NCI-H2196 treated with DMSO at 0.1 percent for 48 hours (cell line): ENCODE results near the gene NMU.
"Not testable (repeated sequence)": the region's sequence is repeated elsewhere in the genome, so short reads cannot be mapped to it uniquely, and the experiment has no call there.

Source experiments
- DNase-seq: peaks from one replicate; lab custom pipeline; 2025; ENCODE audit not compliant: unreplicated experiment; lab: John Stamatoyannopoulos, UW

NMU gene

DNA sequence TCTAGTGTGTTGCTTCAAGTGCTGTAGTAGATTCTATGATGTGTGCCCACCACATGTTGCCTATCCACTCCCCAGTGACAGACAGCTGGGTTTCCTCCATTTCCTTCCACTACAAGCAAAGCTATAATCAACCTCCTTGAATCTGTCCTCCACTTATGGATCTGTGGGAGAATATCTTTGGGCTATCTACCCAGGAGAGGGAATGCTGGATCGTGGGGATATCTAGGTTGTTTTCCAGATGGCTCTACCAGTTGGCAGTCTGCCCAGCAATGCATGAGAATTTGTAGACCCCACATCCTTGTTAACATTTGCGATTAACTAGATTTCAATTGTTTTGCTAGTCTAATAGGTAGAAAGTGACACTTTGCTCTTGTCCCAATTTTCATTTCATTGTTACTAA lies 10.3 kb downstream of the NMU start:
- no peak for DNase-seq

DNA sequence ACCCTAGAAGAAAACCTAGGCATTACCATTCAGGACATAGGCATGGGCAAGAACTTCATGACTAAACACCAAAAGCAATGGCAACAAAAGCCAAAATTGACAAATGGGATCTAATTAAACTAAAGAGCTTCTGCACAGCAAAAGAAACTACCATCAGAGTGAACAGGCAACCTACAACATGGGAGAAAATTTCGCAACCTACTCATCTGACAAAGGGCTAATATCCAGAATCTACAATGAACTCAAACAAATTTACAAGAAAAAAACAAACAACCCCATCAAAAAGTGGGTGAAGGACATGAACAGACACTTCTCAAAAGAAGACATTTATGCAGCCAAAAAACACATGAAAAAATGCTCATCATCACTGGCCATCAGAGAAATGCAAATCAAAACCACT lies 12.0 kb downstream of the NMU start:
- DNase-seq, result not testable (repeated sequence)

DNA sequence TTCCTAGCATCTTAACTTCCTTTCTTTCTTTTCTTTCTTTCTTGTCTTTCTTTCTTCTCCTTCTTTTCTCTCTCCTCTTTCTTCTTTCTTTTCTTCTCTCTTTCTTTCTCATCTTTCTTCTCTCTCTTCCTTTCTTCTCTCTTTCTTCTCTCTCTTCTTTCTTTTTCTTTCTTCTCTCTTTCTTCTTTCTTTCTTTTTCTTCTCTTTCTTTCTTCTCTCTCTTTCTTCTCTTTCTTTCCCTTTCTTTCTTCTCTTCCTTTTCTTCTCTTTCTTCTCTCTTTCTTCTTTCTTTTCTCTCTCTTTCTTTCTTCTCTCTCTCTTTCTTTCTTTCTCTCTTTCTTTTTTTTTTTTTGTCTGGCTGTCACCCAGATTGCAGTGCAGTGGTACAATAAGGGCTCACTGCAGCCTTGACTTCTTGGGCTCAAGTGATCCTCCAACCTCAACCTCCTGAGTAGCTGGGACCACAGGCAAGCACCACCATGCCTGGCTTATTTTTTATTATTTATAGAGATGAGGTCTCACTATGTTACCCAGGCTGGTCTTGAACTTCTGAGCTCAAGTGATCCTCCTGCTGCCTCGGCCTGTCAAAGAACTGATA lies 17.5 kb downstream of the NMU start:
- no peak for DNase-seq

DNA sequence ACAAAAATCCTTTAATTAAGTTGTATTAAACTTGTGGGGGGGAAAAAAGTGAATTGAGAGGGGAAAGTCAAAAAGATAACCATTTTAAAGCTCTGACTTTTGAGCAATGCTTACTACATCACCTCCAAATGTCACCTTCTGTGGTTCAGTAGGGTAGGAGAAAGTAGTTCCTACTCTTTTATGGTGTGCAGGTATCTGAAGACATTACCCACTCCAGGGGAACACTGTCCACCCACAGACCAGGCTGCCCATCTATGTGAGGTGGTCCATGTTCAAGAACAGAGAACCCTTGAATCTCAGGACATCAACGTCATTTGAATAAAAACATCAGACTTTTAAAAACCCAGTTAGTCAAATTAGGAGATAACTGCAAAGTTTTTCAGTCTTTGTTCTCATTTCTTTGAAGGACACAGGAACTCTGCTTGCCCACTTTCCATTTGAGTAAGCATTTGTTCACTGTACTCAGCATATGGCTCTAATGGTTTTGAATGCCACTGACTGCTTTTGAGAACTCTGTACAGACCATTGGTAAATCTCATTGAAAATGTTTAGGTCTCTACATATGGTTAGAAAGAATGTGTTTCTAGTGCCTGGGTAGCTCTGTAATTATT lies 18.4 kb downstream of the NMU start:
- no peak for DNase-seq

DNA sequence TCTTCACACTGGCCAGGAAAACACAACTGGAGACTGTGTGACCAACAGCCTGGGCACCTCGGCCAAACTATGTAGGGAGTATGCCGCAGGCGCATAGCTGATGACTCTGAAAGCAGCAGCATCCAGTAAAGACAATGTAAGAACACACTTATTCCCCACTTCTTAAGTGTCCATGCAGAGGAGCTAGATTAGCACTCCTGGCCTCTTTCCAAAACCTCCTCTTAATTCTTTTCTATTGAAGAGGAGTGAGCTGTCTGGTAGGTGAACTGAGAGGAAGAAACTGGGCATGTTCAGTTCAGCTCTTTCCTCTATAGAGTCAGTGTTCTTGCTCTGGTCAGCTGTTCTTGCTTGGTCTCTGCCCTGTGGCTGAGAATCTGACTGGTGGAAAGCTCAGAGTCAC lies 21.1 kb downstream of the NMU start:
- DNase-seq, result no peak

DNA sequence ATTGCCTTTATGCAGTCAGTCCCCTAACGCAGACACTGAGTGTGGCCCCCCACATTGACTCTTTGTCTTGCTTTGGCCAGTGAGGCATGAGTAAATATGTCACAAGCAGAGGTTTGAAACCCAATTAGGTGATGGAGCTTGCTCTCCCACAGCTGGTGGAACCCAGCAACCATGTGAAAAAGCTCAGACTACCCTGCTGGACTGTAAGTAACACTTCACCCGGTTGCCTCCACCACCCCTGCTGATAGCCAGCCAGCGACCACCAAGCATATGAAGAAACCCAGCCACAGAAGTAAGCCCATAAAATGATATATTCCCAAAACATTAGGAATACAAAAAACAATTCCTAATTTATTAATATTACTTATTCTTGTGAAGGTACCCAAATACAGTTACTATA lies 22.5 kb downstream of the NMU start:
- DNase-seq, result no peak

DNA sequence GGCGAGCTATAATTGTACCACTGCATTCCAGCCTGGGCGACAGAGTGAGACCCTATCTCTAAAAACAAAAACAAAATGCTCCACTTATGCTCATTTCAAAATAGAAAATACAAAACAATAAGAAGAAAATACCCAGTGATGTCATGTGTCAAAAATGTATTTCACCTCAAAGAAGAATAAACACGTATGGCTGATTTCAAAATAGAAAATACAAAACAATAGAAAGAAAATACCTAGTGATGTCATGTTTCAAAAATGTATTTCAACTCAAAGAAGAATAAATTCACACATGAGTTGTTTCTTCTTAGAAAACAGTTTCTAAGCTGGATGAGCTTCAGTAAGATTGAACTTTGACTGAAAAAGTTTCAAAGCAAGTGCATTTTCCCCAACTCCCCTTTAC lies 23.8 kb downstream of the NMU start:
- no peak for DNase-seq

DNA sequence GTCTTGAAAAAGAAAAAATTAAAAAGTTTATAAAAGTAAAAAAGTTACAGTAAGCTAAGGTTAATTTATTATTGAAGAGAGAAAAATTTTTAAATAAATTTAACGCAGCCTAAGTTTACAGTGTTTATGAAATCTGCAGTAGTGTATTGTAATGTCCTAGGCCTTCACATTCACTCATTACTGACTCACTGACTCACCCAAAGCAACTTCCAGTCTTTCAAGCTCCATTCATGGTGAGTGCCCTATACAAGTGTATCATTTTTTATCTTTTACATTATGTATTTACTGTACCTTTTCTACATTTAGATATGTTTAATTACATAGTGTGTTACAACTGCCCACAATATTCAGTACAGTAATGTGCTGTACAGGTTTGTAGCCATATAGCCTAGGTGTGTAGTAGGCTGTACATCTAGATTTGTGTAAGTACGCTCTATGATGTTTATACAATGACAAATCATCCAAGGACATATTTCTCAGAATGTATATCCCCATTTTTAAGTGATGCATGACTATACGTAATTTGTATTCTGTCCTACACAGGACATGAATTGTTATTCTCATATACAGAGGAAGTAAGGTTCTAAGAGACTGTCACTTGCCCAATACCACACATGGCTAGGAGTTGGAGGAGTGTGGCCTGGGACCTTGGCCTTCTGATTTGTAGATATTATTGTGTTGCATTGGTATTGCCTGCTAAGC lies 24.6 kb downstream of the NMU start:
- DNase-seq, result no peak

DNA sequence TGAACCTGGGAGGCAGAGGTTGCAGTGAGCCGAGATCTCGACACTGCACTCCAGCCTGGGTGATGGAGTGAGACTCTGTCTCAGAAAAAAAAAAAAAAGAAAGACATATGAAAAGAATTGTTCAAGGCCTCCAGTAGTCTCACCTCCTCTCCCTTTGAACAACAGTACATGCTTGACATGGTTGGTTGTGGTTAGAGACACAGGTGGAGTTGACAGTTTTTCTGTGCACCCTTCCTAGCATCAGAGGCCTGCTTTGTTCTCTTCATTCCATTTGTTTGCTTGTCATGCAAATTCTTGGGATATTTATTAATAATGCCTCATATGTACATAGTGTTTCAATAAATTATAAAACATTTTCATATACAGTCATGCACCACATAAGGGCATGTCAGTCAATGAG lies 25.7 kb downstream of the NMU start:
- DNase-seq, result no peak

DNA sequence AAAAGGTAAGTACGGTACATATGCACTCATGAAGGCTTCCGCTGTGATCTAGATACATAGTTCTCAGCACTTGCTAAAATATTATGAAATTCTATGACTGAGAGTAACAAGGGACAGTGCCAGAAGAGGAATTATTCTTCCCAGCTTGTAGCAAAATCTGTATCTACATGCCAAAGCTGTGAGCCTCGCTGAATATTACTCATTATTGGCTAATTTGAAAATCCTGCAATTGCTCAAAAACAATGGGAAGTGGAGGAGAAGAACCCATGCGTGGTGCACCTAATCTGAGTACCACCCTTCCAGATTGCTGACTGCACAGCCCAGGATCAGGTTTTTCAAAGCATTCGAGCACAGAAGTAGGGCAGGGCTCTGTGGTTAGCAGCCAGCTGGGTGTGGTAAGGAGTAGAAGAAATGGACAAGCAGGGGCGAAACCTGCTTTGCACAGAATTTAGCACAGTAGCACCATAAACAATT lies 26.7 kb downstream of the NMU start:
- DNase-seq, result no peak

DNA sequence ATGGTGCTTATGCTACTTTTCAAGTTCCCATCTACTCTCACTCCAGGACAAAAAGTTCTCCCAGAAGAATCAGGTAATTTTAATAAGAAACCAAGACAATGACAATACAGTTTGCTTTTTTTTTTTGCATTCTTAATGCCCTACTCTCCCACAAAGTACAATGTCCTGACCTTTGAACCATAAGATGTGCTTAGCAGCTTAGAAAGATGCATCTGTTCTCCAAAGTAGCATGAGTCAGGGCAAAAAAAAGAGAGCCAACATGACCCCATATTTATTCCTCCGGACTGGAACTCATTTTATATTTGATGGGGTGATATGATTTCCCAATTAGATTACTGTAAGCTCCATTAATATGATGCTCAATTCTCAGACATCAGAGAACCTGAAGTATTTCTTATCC lies 27.5 kb downstream of the NMU start:
- DNase-seq, result no peak

DNA sequence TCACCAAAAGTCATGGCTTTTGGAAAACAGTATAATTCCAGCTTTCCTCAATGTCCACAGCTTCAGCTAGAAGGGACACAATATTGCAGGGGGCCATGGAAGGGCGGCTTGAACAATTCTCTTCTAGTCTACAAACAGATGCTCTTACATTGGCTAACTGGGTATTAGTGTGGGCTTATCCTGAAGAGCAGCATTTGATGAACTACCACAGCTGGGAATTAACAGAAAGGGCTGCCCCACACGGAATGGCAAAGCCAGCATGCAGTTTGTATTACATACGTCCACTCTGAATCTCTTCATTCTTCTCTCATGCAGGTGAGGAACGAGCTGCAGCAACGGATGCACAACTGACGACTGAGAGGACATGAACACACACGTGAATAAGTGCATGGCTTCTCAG lies 31.1 kb downstream of the NMU start:
- DNase-seq, result no peak

DNA sequence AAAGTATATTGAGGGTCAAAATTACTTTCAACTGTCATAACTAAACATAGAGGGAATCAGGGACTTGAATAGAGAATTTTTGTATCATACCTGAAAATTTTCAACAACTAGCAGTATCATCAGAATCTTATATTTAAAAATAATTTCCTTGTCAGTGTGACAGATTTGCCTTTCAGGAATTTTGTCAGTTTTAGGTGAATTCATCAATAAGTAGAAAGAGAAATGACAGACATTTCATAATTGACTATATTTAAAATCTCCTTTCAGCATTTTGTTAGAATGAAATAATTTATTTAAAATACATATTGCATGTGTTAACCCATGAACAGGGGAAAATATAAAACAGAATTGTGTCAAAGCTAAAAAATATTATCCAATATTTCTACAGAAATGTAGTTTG lies 35.5 kb downstream of the NMU start:
- DNase-seq, result no peak

DNA sequence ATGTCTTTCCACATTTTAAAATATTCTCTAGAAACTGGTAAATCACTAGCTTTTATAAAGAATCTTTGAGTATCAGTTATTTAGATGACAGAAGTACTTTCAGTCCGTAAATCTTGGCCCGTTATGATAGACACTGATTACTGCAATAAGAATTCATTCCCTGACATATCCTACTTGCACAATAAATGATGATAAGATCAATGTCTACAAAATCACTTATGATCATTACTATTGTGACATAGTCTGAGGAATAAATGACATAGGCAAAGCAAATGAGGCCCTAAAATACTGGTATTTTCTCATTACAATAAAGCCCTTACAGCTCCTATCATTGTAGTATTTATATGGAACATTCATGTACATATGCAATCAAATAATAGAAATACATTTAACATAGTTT lies 37.5 kb downstream of the NMU start:
- no peak for DNase-seq

DNA sequence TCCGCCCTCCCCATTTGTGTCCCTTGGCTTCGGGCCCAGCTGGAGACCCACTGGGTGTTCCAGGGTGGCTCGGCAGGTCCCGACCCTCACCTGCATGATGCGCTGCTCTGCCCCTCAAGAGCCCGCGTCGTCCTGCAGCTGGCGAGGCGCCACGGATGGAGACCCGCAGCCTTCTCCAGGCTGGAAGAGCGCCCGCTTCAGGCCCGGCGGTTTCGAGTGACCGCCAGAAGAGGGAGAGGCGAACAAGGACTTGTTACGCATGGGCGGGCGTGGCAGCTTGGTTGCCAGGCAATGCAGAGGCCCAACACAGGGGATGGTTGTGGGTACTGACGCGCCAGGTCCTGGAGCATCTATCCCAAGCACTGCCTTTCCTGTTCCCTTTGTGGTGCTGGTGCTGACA lies 44.1 kb downstream of the NMU start, which contains the start of gene PDCL2:
PDCL2 (minus strand) TSS at position 232 of the 400 bp plus-strand sequence; CDS start at position 96, 136 bp downstream.
- no peak for DNase-seq

DNA sequence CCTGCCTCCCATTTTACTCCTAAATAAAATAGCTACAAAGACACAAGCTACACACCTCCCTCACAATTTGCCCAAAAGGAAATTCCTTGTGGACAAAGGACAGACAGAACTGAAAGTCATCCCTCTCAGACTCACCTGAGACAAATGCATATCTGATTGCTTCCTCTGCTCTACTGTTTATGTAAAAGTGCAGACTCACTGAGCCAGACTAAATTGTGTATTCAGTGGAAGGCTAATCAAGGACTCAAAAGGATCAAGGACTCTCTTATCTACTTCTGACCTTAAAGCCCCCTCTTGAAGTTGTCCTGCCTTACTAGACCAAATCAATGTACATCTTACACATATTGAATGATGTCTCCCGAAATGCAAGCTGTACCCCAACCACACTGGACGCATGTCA lies 47.9 kb downstream of the NMU start:
- no peak for DNase-seq

DNA sequence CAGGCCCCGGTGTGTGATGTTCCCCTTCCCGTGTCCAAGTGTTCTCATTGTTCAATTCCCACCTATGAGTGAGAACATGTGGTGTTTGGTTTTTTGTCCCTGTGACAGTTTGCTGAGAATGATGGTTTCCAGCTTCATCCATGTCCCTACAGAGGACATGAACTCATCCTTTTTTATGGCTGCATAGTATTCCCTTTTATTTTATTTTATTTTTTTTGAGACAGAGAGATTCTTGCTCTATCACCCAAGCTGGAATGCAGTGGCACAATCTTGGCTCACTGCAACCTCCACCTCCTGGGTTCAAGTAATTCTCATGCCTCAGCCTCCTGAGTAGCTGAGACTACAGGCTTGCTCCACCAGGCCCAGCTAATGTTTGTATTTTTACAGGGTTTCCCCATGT lies 53.3 kb downstream of the NMU start:
- not testable (repeated sequence) for DNase-seq

DNA sequence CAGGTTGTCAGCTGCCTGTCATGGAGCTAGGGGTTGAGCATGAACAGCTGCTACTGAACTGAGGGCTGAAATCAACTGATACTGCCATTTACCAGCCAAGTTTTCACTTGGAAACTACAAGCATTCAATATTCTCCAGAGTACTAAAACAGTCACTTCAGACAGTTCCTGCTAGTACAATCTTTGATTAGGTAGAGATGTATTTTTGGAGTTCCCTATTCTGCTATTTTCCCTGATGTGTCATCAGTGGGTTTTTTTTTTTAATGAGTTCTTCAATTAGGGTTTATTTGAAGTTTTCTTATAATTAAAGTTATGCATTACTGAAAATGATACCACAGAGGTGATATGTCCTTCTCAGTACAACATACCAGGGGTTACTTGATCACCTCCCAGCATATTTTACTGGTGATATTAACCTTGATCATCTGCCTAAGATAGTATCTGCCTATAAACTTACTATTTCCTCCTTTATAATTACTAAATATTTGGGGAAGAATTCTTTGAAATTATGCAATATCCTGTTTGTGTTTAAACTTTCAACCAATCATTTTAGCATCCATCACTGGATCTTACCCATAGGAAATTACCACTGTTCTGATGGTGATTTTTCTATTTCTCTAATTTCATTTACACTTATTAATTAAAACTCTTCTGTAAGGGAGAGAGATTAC lies 57.6 kb downstream of the NMU start:
- DNase-seq, result no peak

DNA sequence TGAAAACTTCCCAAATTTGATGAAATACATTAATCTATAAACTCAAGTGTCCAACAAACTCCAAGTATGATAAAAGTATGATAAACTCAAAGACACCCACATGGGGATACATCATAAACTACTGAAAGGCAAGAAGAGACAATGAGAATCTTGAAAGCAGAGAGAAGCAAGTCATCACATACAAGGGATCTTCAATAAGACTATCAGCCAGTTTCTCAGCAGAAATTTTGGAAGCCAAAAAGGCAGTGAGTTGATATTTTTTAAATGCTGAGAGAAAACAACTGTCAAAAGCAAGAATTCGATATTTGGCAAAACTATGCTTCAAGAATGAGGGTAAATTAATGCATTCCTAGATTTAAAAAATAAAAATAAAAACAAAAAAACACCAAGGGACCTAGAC lies 60.6 kb downstream of the NMU start:
- no peak for DNase-seq

DNA sequence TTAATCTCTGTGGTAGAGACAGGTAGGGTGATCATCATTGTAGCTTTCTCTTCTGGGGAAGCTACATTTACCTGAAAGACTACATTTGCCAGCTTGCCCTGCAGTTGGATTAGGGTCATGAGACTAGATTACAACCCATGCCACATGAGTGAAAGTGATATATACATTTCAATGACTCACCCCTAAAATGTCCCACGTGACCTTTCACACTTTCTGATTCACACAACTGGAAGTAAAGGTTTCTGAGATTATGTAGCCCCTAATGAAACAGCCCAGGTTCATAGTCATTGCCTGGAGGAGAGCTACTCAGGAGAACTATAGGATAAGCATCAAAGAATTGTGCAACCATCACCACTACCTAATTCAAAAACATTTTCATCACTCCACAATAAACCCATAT lies 61.8 kb downstream of the NMU start:
- DNase-seq, result no peak

DNA sequence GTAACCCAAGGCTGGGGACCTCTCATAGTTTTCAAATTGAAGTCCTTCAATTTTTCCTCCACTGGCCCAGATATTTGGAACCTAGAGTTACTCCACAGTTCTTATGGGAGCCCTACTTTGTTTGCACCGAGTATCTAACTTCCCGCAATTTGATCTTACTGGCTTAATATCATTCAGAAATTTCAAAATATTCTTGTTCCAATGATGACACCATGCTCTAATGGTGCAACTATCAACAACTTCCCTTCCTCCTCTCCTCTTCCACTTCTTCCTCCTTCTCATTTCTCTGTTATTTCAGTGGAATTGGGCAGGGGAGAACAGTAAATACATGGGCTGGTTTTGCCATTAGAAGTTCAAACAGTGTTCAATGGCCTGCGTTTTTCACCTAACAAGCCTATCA lies 64.3 kb downstream of the NMU start:
- DNase-seq, result no peak

DNA sequence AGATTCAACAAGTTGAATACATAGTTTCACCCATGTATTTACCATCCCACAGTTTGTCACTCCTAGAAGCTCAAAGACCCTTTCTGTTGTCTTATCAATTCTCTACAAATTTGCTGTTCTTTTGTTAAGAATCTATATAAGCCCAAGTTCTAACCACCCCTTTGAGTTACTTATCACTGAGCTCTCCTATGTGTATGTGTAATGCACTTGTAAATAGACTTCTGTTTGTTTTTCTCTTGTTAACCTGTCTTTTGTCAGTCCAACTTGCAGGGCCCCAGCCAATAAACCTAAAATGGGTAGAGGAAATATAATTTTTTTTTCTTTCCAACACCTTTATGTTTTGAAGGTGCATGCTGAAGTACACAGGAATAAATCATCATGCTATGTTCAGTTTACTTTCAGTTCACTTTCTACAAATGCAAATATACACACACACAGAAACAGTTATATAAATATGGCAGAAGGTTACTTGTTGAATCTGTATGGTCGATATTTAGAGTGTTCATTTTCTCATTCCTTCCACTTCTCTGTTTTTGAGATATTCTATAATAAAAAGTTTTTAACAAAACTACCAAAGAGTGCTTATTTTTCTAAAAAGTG lies 67.1 kb downstream of the NMU start:
- no peak for DNase-seq
